ENCODE results near the gene CLDN10.

Gene CLDN10

DNA sequence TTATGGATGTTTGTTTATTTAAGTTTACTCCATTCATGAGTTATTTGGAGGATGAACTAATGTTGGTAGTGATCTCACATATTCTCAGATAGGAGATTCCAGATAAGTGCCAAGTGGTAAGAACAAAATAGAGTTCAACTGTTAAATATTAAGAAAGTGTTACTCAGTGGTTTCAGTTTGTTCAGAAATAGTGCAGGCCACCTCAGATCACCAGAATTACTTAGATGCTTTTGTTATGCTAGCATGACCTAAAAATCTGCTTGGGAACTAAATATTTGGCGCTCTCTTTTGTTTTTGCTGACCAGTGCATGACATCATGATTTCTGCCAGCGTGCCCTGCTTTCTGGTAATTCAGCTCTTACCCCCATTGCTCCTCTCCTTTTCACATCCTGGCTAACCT lies 15.6 kb downstream of the CLDN10 start:
- no peaks in the 10 kb centered on the region for H3K9me3 ChIP-seq (ENCODE audit: insufficient read depth, low read length)
- TF ChIP-seq EZH2phosphoT487 (IDR thresholded peaks at IDR 0.05; ENCODE audit: low read depth) (no peak), CTCF (IDR thresholded peaks at IDR 0.05; ENCODE audit: low read depth, low read length) (no peak)
- no peak overlapping the region for H3K4me2 ChIP-seq (ENCODE audit: low read length)
- no peaks in the 10 kb centered on the region for H3K79me2 ChIP-seq (ENCODE audit: low read length)
- H3K36me3 ChIP-seq (replicated peaks; ENCODE audit: low read depth, low read length) = no peaks in the 10 kb centered on the region
- H3K27ac ChIP-seq (ENCODE audit: low read length) = no peak overlapping the region
- no peak overlapping the region for H2AFZ ChIP-seq (ENCODE audit: low read depth, low read length)
- H3K9ac ChIP-seq (ENCODE audit: low read length) = no peak overlapping the region
- no peaks in the 10 kb centered on the region for H4K20me1 ChIP-seq (ENCODE audit: insufficient read depth, low read length)
- no peaks in the 10 kb centered on the region for H3K4me1 ChIP-seq (ENCODE audit: low read length)
- H3K27me3 ChIP-seq (ENCODE audit: low read depth, low read length) = peaks cover 38% of the 10 kb centered on the region
- no peak overlapping the region for H3K4me3 ChIP-seq (ENCODE audit: low read length)

- no peak overlapping the region for H3K27ac ChIP-seq (ENCODE audit: low read length)
- H2AFZ ChIP-seq (ENCODE audit: low read depth, low read length) = no peak overlapping the region
Measured at GRCh38 chr13:95570016-95570415, 17.5 kb downstream of the CLDN10 start.

DNA sequence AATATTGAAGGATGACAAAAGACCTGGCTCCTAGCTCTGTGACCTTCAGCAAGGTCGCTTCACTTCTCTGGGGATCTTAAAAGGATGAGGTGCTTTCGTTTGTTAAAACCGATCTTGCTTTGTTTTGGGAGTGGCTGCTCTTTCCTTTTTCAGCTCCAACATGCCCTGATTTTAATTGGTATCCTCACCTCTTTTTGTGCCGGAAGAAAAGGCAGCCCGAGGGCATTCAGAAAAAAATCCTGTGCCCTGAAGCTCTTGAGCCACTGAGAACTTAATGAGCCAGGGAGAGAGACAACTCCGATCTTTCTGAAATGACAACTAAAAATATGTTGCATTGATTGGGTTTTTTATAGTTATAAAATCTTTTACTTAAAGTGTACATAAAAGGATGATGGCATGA lies 19.4 kb downstream of the CLDN10 start:
- Histone ChIP-seq H3K9ac (ENCODE audit: low read length) (no peak overlapping the region), H3K4me2 (ENCODE audit: low read length) (no peak overlapping the region)

More at GRCh38 chr13:95570016-95570415, 17.5 kb downstream of the CLDN10 start:
- Histone ChIP-seq H3K27me3 (ENCODE audit: low read depth, low read length) (peaks cover 32% of the 10 kb centered on the region), H3K9ac (ENCODE audit: low read length) (no peak overlapping the region), H3K4me3 (ENCODE audit: low read length) (no peak overlapping the region), H3K9me3 (ENCODE audit: insufficient read depth, low read length) (no peaks in the 10 kb centered on the region), H3K36me3 (replicated peaks; ENCODE audit: low read depth, low read length) (no peaks in the 10 kb centered on the region), H3K79me2 (ENCODE audit: low read length) (no peaks in the 10 kb centered on the region), H4K20me1 (ENCODE audit: insufficient read depth, low read length) (no peaks in the 10 kb centered on the region), H3K4me1 (ENCODE audit: low read length) (no peaks in the 10 kb centered on the region), H3K4me2 (ENCODE audit: low read length) (no peak overlapping the region)
- TF ChIP-seq CTCF (IDR thresholded peaks at IDR 0.05; ENCODE audit: low read depth, low read length) (no peak), EZH2phosphoT487 (IDR thresholded peaks at IDR 0.05; ENCODE audit: low read depth) (no peak)

DNA sequence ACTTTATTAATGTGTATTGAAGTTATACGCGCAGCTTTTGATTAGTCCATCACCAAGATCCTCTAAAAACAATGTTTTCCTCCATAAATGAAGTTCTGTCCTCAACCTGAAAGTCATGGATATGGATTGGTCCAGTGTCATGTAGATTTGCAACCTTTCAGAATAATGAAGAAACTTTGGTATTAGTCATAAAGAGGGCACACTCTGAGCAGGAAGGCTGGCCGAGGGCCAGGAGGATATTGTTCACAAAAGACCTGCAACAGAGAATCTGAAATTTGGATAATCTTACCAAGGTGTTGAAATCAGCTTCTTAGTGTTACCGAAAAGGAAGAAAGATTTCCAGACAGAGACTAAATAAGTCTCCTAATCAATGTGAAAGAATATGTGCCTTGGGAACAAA lies 20.7 kb downstream of the CLDN10 start:
- TF ChIP-seq EZH2phosphoT487 (IDR thresholded peaks at IDR 0.05; ENCODE audit: low read depth) = no peak
- H2AFZ ChIP-seq (ENCODE audit: low read depth, low read length) = no peak overlapping the region

More for the DNA sequence above, 19.4 kb downstream of the CLDN10 start:
- no peaks in the 10 kb centered on the region for H3K36me3 ChIP-seq (replicated peaks; ENCODE audit: low read depth, low read length)
- H4K20me1 ChIP-seq (ENCODE audit: insufficient read depth, low read length) = no peaks in the 10 kb centered on the region
- H3K4me3 ChIP-seq (ENCODE audit: low read length) = no peak overlapping the region
- H3K27me3 ChIP-seq (ENCODE audit: low read depth, low read length) = peaks cover 52% of the 10 kb centered on the region
- TF ChIP-seq CTCF (IDR thresholded peaks at IDR 0.05; ENCODE audit: low read depth, low read length) (no peak), EZH2phosphoT487 (IDR thresholded peaks at IDR 0.05; ENCODE audit: low read depth) (no peak)
- H3K27ac ChIP-seq (ENCODE audit: low read length) = no peak overlapping the region
- no peaks in the 10 kb centered on the region for H3K9me3 ChIP-seq (ENCODE audit: insufficient read depth, low read length)
- peaks cover 9% of the 10 kb centered on the region; the same call in 1 of the 2 replicates for H3K4me1 ChIP-seq (ENCODE audit: low read length)
- no peaks in the 10 kb centered on the region for H3K79me2 ChIP-seq (ENCODE audit: low read length)
- no peak overlapping the region for H2AFZ ChIP-seq (ENCODE audit: low read depth, low read length)

More for the DNA sequence above, 20.7 kb downstream of the CLDN10 start:
- H3K4me2 ChIP-seq (ENCODE audit: low read length) = no peak overlapping the region
- H3K36me3 ChIP-seq (replicated peaks; ENCODE audit: low read depth, low read length) = no peaks in the 10 kb centered on the region
- no peaks in the 10 kb centered on the region for H3K9me3 ChIP-seq (ENCODE audit: insufficient read depth, low read length)
- H4K20me1 ChIP-seq (ENCODE audit: insufficient read depth, low read length) = no peaks in the 10 kb centered on the region
- H3K27me3 ChIP-seq (ENCODE audit: low read depth, low read length) = peaks cover 64% of the 10 kb centered on the region
- H3K9ac ChIP-seq (ENCODE audit: low read length) = no peak overlapping the region
- H3K27ac ChIP-seq (ENCODE audit: low read length) = no peak overlapping the region
- no peaks in the 10 kb centered on the region for H3K79me2 ChIP-seq (ENCODE audit: low read length)
- H3K4me1 ChIP-seq (ENCODE audit: low read length) = peaks cover 9% of the 10 kb centered on the region; the same call in 1 of the 2 replicates
- no peak overlapping the region for H3K4me3 ChIP-seq (ENCODE audit: low read length)

Data from OCI-LY3 (cell line).